HepG2 (cell line): ENCODE measurements around the gene TMEM63B. TPM values are rescaled to one million over a fixed set of nuclear protein-coding genes. Genes with fewer than 3 reads are reported as not detected.

Experiments
- ATAC-seq: fragments of 200-7000 bp; cut with Tn5 transposase; 3 replicates; pipeline ENCODE4 v1.9.1; 2020; ENCODE audit warnings: mild to moderate bottlenecking, moderate library complexity
- BruUV-seq: library from RNA; stranded (reverse); fragments of 400-500 nt; replicated peaks from 2 replicates; lab custom pipeline; 2021; lab: Mats Ljungman, UMichigan
- CTCF ChIA-PET: fragments of 300-600 bp; formaldehyde crosslinking; extraction: SDS; loops from one replicate; lab custom pipeline; 2021; ENCODE audit warnings: low total read pairs, inconsistent platforms, low intra/inter-chr PET ratio; lab: Yijun Ruan, JAX
- POLR2A ChIA-PET: fragments of 350-600 bp; sonication (Branson Sonifier 250); formaldehyde crosslinking; loops from one replicate; lab custom pipeline; 2020; ENCODE audit warnings: antibody characterized with exemption, inconsistent platforms; lab: Yijun Ruan, JAX
- DNase-seq: peaks from one replicate; pipeline ENCODE4 v3.0.0-alpha.2; 2015; ENCODE audit warnings: low spot score
- FAIRE-seq: peaks from 3 replicates; lab custom pipeline; 2011; peaks lifted over from hg19 to GRCh38; lab: Jason Lieb, UNC
- H2AFZ ChIP-seq: one replicate; pipeline ENCODE4 v1.6.1; 2011; ENCODE audit warnings: low read length, inconsistent platforms
- H3K27ac ChIP-seq: fragments of 300-600 bp; 3 replicates; pipeline ENCODE4 v1.8.0; 2011; ENCODE audit warnings: mixed run types, mild to moderate bottlenecking, mixed read lengths, low read length, inconsistent platforms; ENCODE audit not compliant: insufficient read depth; ENCODE audit errors: extremely low read length
- H3K27me3 ChIP-seq, 2 experiments: fragments of 200-600 bp in 1 of 2; 2 replicates in 1 of 2; 3 replicates in 1 of 2; pipeline versions ENCODE4 v1.6.0 to v1.8.0; 2011; ENCODE audit warnings: low read length in 2 of 2, mild to moderate bottlenecking in 2 of 2, moderate library complexity in 2 of 2, inconsistent platforms in 1 of 2; ENCODE audit not compliant: insufficient read depth in 2 of 2, control insufficient read depth in 1 of 2
- H3K36me3 ChIP-seq, 2 experiments: fragments of 200-600 bp in 1 of 2; replicated peaks in 1 of 2; 2 replicates in 1 of 2; 3 replicates in 1 of 2; pipeline versions ENCODE4 v1.5.1 to v1.8.0; 2011; ENCODE audit warnings: low read length in 2 of 2, inconsistent platforms in 1 of 2; ENCODE audit not compliant: insufficient read depth in 2 of 2, control insufficient read depth in 1 of 2
- H3K4me1 ChIP-seq: 2 replicates; pipeline ENCODE4 v1.5.1; 2012; ENCODE audit warnings: low read length, inconsistent platforms; ENCODE audit not compliant: insufficient read depth
- H3K4me2 ChIP-seq: 2 replicates; pipeline ENCODE4 v1.6.0; 2011; ENCODE audit warnings: low read depth, low read length, inconsistent platforms
- H3K4me3 ChIP-seq, 3 experiments: fragments of 200-600 bp in 1 of 3; sonication (generic), shearing (Covaris generic) in 1 of 3; replicated peaks in 1 of 3; 2 replicates each; pipeline ENCODE4 v1.5.1; 2011 to 2016; ENCODE audit warnings: low read length in 3 of 3, inconsistent platforms in 2 of 3, low read depth in 2 of 3, mild to moderate bottlenecking in 2 of 3, control low read depth in 1 of 3, mixed read lengths in 1 of 3; ENCODE audit not compliant: insufficient read depth in 1 of 3
- H3K79me2 ChIP-seq: one replicate; pipeline ENCODE4 v1.6.1; 2011; ENCODE audit warnings: low read length, inconsistent platforms; ENCODE audit not compliant: insufficient read depth
- H3K9ac ChIP-seq: 2 replicates; pipeline ENCODE4 v1.6.0; 2011; ENCODE audit warnings: mild to moderate bottlenecking, low read depth, low read length, inconsistent platforms; ENCODE audit not compliant: insufficient read depth
- H3K9me3 ChIP-seq: 2 replicates; pipeline ENCODE4 v1.5.1; 2012; ENCODE audit warnings: mild to moderate bottlenecking, low read length
- H4K20me1 ChIP-seq: 2 replicates; pipeline ENCODE4 v1.6.0; 2011; ENCODE audit warnings: inconsistent platforms, mild to moderate bottlenecking, low read length, moderate library complexity; ENCODE audit not compliant: insufficient read depth
- AGO1 ChIP-seq: fragments of 200-400 bp; formaldehyde crosslinking; IDR thresholded peaks from 2 replicates; pipeline ENCODE4 v1.6.1; 2017; ENCODE audit warnings: mild to moderate bottlenecking, low read depth, low read length, moderate library complexity; ENCODE audit not compliant: poor library complexity, severe bottlenecking
- BRF2 ChIP-seq: sonication (generic); formaldehyde crosslinking; IDR thresholded peaks from 2 replicates; pipeline ENCODE4 v1.8.1; 2022; ENCODE audit warnings: mild to moderate bottlenecking, missing genetic modification reagents
- CTCF ChIP-seq: sonication (generic); formaldehyde crosslinking; IDR thresholded peaks from 2 replicates; pipeline ENCODE4 v1.5.0; 2020; ENCODE audit warnings: mild to moderate bottlenecking, missing genetic modification reagents, moderate library complexity
- ZBTB7B ChIP-seq: sonication (generic); formaldehyde crosslinking; IDR thresholded peaks from 2 replicates; pipeline ENCODE4 v1.4.0; 2020; ENCODE audit warnings: missing genetic modification reagents
- ZC3H13 ChIP-seq: sonication (generic); formaldehyde crosslinking; IDR thresholded peaks from 2 replicates; pipeline ENCODE4 v1.8.1; 2023; ENCODE audit warnings: mild to moderate bottlenecking, missing genetic modification reagents, moderate library complexity
- ZNF142 ChIP-seq: sonication (generic); formaldehyde crosslinking; IDR thresholded peaks from 2 replicates; pipeline ENCODE4 v1.4.0; 2020; ENCODE audit warnings: missing genetic modification reagents
- ZNF761 ChIP-seq: sonication (generic); formaldehyde crosslinking; conservative IDR thresholded peaks from 2 replicates; pipeline ENCODE4 v1.4.0; 2020; ENCODE audit warnings: mild to moderate bottlenecking, missing genetic modification reagents
- ZSCAN25 ChIP-seq: sonication (generic); formaldehyde crosslinking; IDR thresholded peaks from 2 replicates; pipeline ENCODE4 v1.8.0; 2022; ENCODE audit warnings: mild to moderate bottlenecking, missing genetic modification reagents
- WGBS: methylation state at CpG from one replicate; pipeline ENCODE4 v1.1.6; 2017; ENCODE audit warnings: low lambda C conversion rate; 5-methylcytosine and 5-hydroxymethylcytosine counted together
- in situ Hi-C: cut with HindIII; loops from 2 replicates; pipeline ENCODE4 v1.10.0; 2017; ENCODE audit warnings: low pct_unique_long_range_greater_than_20kb; ENCODE audit not compliant: extremely low pct_ligation_motif_present
- intact Hi-C: fragments of 100-400 bp; cut with micrococcal nuclease; formaldehyde crosslinking; loops from one replicate; pipeline ENCODE4 v1.10.0; 2022; ENCODE audit not compliant: unreplicated experiment
- polyA plus RNA-seq, 8 experiments: library from polyadenylated mRNA; depleted of rRNA in 3 of 8; stranded (reverse) in 7 of 8; unstranded in 1 of 8; fragments of >200 nt; fragmentation: Illumina TruSeq in 4 of 8; extraction: Trizol in 4 of 8; gene quantifications; 2 replicates each; pipeline versions ENCODE4 v1.2.1 to v1.2.3, GENCODE V29; 2011 to 2016; ENCODE audit warnings: low read depth in 4 of 8, missing spikeins in 1 of 8, mixed read lengths in 1 of 8; ENCODE audit not compliant: insufficient read depth in 1 of 8
- total RNA-seq, 5 experiments: library from RNA; depleted of rRNA; stranded (reverse); fragments of >200 nt; fragmentation: Illumina TruSeq; extraction: Trizol; gene quantifications; 2 replicates each; pipeline ENCODE4 v1.2.3, GENCODE V29; 2016; ENCODE audit warnings: low read depth in 1 of 5

TMEM63B gene
- total and polyA plus RNA-seq, 2 of the 13 experiments (the other 11 are each of a cell fraction or from before 2014, with no cell fraction given) = 27.4 to 75.8 TPM

- in situ Hi-C loops = no loop called here
- H3K4me2 ChIP-seq = no peak overlapping the region
- H4K20me1 ChIP-seq = no peaks in the 10 kb centered on the region
- no TSS peak for BruUV-seq
- no peak overlapping the region for H2AFZ ChIP-seq
- H3K9me3 ChIP-seq = no peaks in the 10 kb centered on the region
- intact Hi-C loops = no loop called here
- no peaks in the 10 kb centered on the region for H3K79me2 ChIP-seq
- H3K9ac ChIP-seq = no peak overlapping the region
- no peak overlapping the region for H3K27ac ChIP-seq
- peaks cover 31% of the 10 kb centered on the region for H3K4me1 ChIP-seq
- TF ChIP-seq AGO1 = no peak
- TF ChIP-seq ZNF761 (CRISPR knock-in tag) = no peak
- TF ChIP-seq ZC3H13 (CRISPR knock-in tag) = no peak
- TF ChIP-seq CTCF (CRISPR knock-in tag) = no peak
- no peak for TF ChIP-seq ZNF142
- TF ChIP-seq ZBTB7B (CRISPR knock-in tag) = no peak
- no peak for TF ChIP-seq ZSCAN25 (CRISPR knock-in tag)
- no peak for TF ChIP-seq BRF2 (CRISPR knock-in tag)
- no peaks in the 10 kb centered on the region for H3K27me3 ChIP-seq
- WGBS = 94% methylated on average over 3 of the region's 7 CpGs
- no peak for ATAC-seq
- no peak overlapping the region for H3K4me3 ChIP-seq
- no peak for FAIRE-seq
- POLR2A ChIA-PET = no interaction called here
- CTCF ChIA-PET = no interaction called here
- DNase-seq = no peak
- H3K36me3 ChIP-seq = peaks cover 31 to 56% of the 10 kb centered on the region in 2 experiments
These were observed 19.9 kb downstream of the TMEM63B start for GRCh38 chr6:44147256-44147655.
